NT2/D1 (cell line): ENCODE results near the gene CDKN2AIPNL.
A peak's percentile ranks its signal among the peaks of the same experiment; 100 is the strongest.

Experiments
- DNase-seq: peaks from one replicate; pipeline ENCODE4 v3.0.0-alpha.2; 2011; ENCODE audit warnings: low read depth, low spot score
- H3K27me3 ChIP-seq: 2 replicates; pipeline ENCODE4 v1.6.0; 2011; ENCODE audit warnings: mild to moderate bottlenecking; ENCODE audit not compliant: insufficient read length, insufficient read depth
- H3K36me3 ChIP-seq: 2 replicates; pipeline ENCODE4 v1.6.1; 2011; ENCODE audit warnings: mild to moderate bottlenecking, low read length, mixed read lengths; ENCODE audit not compliant: insufficient read depth, insufficient read length
- H3K4me1 ChIP-seq: 2 replicates; pipeline ENCODE4 v1.5.1; 2011; ENCODE audit not compliant: insufficient read depth, insufficient read length
- H3K4me3 ChIP-seq: 2 replicates; pipeline ENCODE4 v1.5.1; 2011; ENCODE audit warnings: low read depth; ENCODE audit not compliant: insufficient read length
- H3K9ac ChIP-seq: 2 replicates; pipeline ENCODE4 v1.6.0; 2011; ENCODE audit warnings: low read depth; ENCODE audit not compliant: insufficient read length
- H3K9me3 ChIP-seq: 2 replicates; pipeline ENCODE4 v1.5.1; 2011; ENCODE audit warnings: mild to moderate bottlenecking, low read length; ENCODE audit not compliant: insufficient read depth
- SUZ12 ChIP-seq: IDR thresholded peaks from 2 replicates; pipeline ENCODE4 v1.6.1; 2011; ENCODE audit not compliant: insufficient read length, insufficient read depth; ENCODE audit errors: extremely low read depth
- YY1 ChIP-seq: IDR thresholded peaks from 2 replicates; pipeline ENCODE4 v1.6.1; 2011; ENCODE audit not compliant: insufficient read length, insufficient read depth
- ZNF274 ChIP-seq: IDR thresholded peaks from 2 replicates; pipeline ENCODE4 v1.6.1; 2011; ENCODE audit warnings: mild to moderate bottlenecking, low read depth, low read length

Gene CDKN2AIPNL

DNA sequence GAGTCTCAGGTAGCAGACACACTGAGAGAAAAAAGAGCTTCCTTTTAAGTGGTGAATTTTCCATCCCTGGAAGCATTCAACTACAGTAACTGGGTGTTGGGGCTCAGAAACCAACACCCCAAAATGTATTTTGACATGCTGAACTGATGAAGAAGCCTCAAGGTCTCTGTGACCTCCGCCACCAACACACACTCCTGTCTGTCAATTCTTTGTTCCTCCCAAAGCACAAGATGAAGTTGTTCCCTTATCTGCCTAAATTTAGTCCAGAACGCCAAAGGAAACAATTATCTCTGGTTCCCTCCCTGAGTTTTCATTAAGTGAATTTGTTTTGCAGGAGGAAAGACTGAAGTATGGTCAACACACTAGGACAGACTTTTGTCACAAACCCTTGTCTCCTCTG lies 1.4 kb upstream of the CDKN2AIPNL start:
- no peak for TF ChIP-seq SUZ12
- no peak for TF ChIP-seq ZNF274
- no peak for TF ChIP-seq YY1
- DNase-seq: no peak
- Histone ChIP-seq H3K4me1 (peaks cover 2% of the 10 kb centered on the region), H3K4me3 (no peak overlapping the region), H3K27me3 (no peaks in the 10 kb centered on the region), H3K9ac (no peak overlapping the region), H3K36me3 (peaks cover 20% of the 10 kb centered on the region), H3K9me3 (no peaks in the 10 kb centered on the region)

DNA sequence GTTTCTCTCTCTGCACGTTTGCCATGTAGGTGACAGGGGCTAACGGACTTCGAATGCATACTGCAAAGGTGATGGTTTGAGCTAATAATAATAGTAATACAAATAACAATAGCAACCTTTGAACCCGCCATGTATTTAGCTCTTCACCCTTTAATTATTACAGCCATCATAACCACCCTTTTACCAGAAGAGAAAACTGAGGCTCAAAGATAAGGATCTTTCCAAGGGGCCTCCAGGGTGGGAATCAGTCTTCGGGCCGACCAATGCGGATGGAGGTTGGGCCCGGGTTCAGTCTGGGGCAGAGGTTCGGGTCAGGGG lies 494 bp downstream of the CDKN2AIPNL start:
- no peak for TF ChIP-seq SUZ12
- no peak for TF ChIP-seq ZNF274
- no peak for TF ChIP-seq YY1
- H3K9me3 ChIP-seq: no peaks in the 10 kb centered on the region
- H3K4me3 ChIP-seq: peak overlapping the region; percentile 83
- no peaks in the 10 kb centered on the region for H3K27me3 ChIP-seq
- H3K36me3 ChIP-seq: peaks cover 26% of the 10 kb centered on the region
- no peak for DNase-seq
- H3K9ac ChIP-seq: peak overlapping the region; percentile 88
- peaks cover 2% of the 10 kb centered on the region for H3K4me1 ChIP-seq

DNA sequence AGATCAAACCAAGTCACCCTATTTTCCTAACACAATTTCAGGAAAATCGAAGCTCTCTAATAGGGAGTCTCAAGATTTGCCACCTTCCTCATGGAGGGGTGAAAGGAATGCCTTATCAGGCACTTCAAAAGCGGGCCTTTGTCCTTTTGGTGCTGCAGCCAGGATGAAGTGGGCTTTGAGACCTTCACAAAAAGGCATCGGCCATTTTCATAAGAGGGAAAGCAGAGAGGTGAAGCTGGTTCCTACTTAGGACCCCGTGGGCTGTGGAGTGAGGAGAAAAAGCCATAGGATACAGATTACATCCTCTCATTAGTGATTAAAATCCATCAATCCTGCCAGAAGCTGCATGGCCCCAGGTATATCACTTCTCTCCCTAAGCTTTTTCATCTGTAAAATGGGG lies 859 bp downstream of the CDKN2AIPNL start:
- Histone ChIP-seq H3K9ac (peak overlapping the region; percentile 88), H3K36me3 (peaks cover 30% of the 10 kb centered on the region), H3K4me3 (peak overlapping the region; percentile 83), H3K9me3 (no peaks in the 10 kb centered on the region), H3K27me3 (no peaks in the 10 kb centered on the region), H3K4me1 (peaks cover 2% of the 10 kb centered on the region)
- DNase-seq: no peak
- TF ChIP-seq SUZ12 (no peak), YY1 (no peak), ZNF274 (no peak)

DNA sequence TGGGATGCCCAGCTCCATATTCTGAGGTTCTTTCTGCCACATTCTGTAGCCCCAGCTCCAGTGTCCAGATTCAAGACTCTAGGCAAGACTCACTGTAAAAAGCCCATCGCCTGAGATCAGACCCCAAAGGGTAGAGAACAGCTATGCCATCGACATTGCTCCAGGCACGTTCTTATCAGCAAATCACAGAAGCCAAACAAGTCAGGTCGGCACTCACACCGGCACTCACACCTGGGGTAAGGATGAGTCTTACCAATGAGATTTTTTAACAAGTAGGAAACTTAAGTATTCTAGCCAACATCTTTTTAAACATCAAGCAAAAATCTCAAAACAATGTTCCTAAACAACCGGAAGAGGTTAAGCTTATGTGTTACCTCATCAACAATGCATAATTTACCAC lies 2.4 kb downstream of the CDKN2AIPNL start:
- TF ChIP-seq ZNF274: no peak

GRCh38 chr5:134406390-134406789 lies 5.3 kb downstream of the CDKN2AIPNL start:
- no peaks in the 10 kb centered on the region for H3K9me3 ChIP-seq
- DNase-seq: no peak
- H3K27me3 ChIP-seq: no peaks in the 10 kb centered on the region
- no peak for TF ChIP-seq ZNF274
- TF ChIP-seq SUZ12: no peak
- TF ChIP-seq YY1: no peak
- no peak overlapping the region for H3K9ac ChIP-seq
- peaks cover 45% of the 10 kb centered on the region for H3K36me3 ChIP-seq
- H3K4me3 ChIP-seq: no peak overlapping the region
- no peaks in the 10 kb centered on the region for H3K4me1 ChIP-seq

More for the DNA sequence above, 2.4 kb downstream of the CDKN2AIPNL start:
- Histone ChIP-seq H3K9ac (no peak overlapping the region), H3K27me3 (no peaks in the 10 kb centered on the region), H3K9me3 (no peaks in the 10 kb centered on the region), H3K36me3 (peaks cover 32% of the 10 kb centered on the region), H3K4me3 (no peak overlapping the region), H3K4me1 (peaks cover 2% of the 10 kb centered on the region)
- no peak for DNase-seq

- Histone ChIP-seq H3K4me3 (no peak overlapping the region), H3K9me3 (no peaks in the 10 kb centered on the region), H3K9ac (no peak overlapping the region), H3K4me1 (no peaks in the 10 kb centered on the region), H3K27me3 (no peaks in the 10 kb centered on the region), H3K36me3 (peaks cover 35% of the 10 kb centered on the region)
- TF ChIP-seq ZNF274: no peak
- no peak for TF ChIP-seq SUZ12
- TF ChIP-seq YY1: no peak
- no peak for DNase-seq
These were observed 7.7 kb downstream of the CDKN2AIPNL start for GRCh38 chr5:134403951-134404350.

DNA sequence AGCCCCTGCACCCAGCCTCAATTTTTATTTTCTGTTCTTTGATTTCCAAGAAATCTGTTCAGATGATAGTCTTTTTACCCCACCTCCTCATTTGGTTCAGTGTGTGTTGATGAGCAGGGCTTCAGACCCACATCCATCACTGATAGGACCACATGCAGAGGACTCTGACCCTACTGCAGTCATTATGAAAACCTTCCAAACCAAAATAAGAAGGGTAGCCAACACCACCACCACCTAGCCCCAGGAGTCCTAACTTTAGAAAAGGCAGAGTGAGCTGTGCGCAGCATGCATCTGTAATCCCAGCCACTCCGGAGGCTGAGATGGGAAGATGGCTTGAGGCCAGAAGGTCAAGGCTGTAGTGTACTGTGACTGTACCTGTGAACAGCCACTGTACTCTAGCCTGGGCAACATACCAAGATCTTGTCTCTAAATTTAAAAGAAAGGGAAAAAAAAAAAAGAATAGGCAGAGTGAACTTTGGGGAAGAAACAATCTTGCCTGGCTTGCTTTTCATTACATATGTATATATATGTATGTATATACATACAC lies 13.0 kb downstream of the CDKN2AIPNL start:
- TF ChIP-seq YY1 (no peak), SUZ12 (no peak), ZNF274 (no peak)
- Histone ChIP-seq H3K36me3 (peaks cover 46% of the 10 kb centered on the region), H3K27me3 (no peaks in the 10 kb centered on the region), H3K9me3 (no peaks in the 10 kb centered on the region), H3K4me1 (peaks cover 2% of the 10 kb centered on the region), H3K4me3 (no peak overlapping the region), H3K9ac (no peak overlapping the region)
- DNase-seq: no peak

- DNase-seq: no peak
- Histone ChIP-seq H3K4me1 (peaks cover 2% of the 10 kb centered on the region), H3K27me3 (no peaks in the 10 kb centered on the region), H3K9me3 (no peaks in the 10 kb centered on the region), H3K9ac (no peak overlapping the region), H3K36me3 (peaks cover 51% of the 10 kb centered on the region), H3K4me3 (no peak overlapping the region)
- TF ChIP-seq ZNF274: no peak
- no peak for TF ChIP-seq YY1
- TF ChIP-seq SUZ12: no peak
These were observed 14.5 kb downstream of the CDKN2AIPNL start for GRCh38 chr5:134397196-134397595.
